CD4-positive, alpha-beta T cell treated with Interleukin-1 beta for 1 hour (primary cell): ENCODE measurements around the gene PGM1.

ENCODE experiments used
- DNase-seq, 2 donors: peaks; one replicate each; pipeline ENCODE4 v3.0.0-alpha.2; 2020 to 2022

The PGM1 gene

GRCh38 chr1:63669151-63669961 lies 76.1 kb downstream of the PGM1 start:
- no peak for DNase-seq

GRCh38 chr1:63670164-63670563 lies 77.0 kb downstream of the PGM1 start:
- no peak for DNase-seq

DNA sequence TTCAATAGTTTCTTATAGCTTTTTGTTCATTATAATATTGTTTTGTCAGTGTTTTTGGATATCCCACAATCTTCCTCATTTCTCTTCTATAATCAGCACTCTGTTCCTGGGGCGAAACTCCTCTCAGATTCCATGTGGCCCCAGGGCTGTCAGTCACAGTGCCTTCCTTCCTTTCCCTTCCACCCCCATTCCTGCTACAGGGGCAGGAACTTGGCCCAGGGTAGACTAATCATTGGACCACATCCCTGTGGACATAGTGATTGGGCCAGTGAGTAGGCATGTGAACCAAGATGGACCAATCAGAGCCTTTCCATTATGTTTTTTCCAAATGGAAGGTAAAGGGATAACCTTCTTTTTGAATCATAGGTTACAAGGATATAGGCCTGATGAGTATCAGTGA lies 78.3 kb downstream of the PGM1 start:
- no peak for DNase-seq

DNA sequence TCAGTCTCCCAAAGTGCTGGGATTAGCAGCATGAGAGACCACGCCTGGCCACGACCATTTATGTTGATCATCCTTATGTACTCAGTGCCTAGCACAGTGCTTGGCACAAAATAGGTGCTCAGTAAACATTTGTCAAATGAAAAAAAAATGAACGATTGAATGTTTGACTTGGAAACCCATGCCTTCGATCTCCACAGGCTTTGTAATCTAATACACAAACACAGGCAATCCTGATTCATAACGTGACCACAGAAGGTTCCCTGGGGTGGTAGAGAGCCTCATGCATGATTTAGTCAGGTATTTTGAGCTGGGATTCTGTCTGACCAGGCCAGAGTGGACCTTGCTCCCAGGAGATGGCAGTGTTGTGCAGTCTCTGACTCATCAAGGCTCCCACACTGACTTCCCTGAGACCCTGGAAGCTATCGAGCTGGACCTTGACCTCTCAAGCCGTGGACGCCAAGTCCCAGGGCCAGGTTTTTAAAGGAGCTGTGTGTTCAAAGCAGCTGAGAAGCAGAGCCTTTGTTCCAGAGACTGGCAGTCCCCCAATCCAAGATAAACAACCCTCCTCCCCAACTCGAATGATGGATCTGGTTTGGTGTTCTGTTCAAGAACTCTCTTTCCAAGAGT lies 81.1 kb downstream of the PGM1 start:
- DNase-seq, result no peak

DNA sequence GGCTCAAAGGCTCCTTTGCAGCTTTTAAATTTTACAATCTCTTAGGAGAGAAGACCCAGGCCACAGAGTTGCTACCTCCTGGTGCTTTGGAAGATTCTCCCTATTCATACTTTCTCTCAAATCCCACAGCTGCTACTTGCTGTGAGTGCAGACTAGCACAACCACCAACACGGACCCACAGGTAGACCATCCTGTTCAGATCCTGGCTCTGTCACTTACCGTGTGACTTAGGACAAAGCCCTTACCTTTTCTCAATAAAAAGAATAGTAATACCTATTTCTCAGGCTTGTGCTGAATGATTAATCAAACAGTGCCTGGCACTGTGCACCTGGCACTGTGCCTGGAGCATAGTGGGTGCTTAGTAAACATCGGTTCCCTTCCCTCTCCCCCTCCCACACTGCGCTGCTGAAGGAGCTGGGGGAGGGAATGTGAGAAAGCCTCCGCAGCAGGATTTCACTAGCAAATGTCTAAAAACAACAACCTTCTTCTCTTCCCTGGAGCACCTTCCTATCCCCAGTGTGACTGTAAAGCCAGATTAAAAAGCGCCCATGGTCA lies 81.7 kb downstream of the PGM1 start:
- DNase-seq, result no peak

- no peak for DNase-seq
Measured at GRCh38 chr1:63675420-63675931, 82.3 kb downstream of the PGM1 start.

GRCh38 chr1:63677497-63677896 lies 84.3 kb downstream of the PGM1 start:
- DNase-seq, result no peak

DNA sequence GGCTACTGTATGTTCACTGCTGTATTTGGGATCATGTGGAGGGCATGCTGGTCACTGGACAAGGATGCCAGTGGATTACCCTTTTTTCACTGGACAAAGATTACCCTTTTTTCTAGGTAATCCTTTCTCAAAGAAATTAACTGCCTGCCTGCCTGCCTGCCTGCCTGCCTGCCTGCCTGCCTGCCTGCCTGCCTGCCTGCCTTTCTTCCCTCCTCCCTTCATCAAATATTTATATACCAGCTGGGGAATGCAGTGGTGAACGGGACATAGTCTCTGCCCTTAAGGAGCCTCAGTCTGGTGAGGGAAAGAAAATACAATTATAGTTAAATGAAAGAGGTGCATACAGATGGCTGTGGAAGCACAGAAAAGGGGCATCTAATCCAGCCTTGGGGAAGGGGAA lies 85.0 kb downstream of the PGM1 start:
- DNase-seq, result no peak

DNA sequence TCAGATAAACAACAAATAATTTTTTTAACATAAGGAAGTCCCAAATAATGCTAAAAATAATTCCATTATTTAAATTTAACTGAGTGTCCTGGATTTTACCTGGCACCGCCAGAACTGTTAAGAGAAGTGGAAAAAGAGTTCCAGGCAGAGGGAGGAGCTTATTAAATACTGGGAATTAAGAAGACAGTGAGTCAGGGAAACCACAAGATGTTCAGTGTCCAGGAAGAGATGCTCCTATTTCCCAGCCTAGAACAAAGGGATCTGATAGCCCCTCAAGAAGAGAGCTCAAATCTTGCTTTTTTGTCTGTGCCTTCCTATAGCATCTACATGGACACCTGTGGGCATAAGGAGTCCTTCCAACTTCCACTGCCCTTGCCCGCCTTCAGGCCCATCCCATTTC lies 85.9 kb downstream of the PGM1 start:
- no peak for DNase-seq

DNA sequence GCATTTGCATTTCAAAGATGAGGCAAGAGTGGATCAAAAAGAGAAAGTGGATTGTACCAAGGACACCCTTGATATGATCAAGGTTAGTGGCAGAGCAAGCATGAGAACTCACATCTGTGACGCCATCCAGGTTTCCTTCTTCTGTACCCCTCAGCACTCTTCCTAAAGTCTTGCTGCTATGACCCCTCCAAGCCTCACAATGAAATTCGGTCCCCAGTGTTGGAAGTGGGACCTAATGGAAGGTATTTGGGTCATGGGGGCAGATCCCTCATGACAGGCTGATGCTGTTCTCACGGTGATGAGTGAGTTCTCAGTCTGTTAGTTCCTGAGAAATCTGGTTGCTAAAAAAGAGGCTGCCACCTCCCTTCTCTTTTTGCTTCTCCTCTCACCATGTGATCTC lies 86.4 kb downstream of the PGM1 start:
- DNase-seq, result no peak

GRCh38 chr1:63682936-63683335 lies 89.7 kb downstream of the PGM1 start:
- DNase-seq, result no peak

- no peak for DNase-seq
Measured at GRCh38 chr1:63683759-63684158, 90.5 kb downstream of the PGM1 start.

GRCh38 chr1:63686696-63687095 lies 93.5 kb downstream of the PGM1 start:
- no peak for DNase-seq

DNA sequence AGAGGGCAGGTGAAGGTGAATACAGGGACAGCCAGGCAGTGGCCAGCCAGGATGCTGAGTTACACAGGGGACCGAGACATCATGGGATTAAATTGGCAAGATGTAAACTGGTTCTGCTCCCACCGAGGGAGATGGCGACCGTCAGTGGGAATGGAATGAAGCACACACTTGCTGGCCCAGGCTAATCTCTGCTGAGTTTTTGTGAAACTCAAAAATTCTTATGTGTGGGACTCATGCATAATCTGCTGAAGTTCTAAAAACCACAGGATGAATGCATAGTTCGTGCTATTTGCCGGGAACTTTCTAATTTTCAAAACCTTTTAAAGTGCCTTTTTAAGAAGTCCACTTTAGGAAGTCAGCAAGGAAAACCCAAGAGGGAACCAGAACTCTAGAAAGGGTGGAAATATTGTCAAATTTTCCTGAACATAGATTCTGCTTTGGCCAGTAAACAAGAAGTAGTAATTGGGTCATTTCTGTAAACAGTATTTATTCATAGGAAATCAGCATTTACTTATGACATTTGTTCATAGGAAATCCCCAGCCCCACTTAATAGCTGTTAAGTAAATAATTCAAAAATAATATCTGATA lies 95.2 kb downstream of the PGM1 start:
- DNase-seq, result no peak

DNA sequence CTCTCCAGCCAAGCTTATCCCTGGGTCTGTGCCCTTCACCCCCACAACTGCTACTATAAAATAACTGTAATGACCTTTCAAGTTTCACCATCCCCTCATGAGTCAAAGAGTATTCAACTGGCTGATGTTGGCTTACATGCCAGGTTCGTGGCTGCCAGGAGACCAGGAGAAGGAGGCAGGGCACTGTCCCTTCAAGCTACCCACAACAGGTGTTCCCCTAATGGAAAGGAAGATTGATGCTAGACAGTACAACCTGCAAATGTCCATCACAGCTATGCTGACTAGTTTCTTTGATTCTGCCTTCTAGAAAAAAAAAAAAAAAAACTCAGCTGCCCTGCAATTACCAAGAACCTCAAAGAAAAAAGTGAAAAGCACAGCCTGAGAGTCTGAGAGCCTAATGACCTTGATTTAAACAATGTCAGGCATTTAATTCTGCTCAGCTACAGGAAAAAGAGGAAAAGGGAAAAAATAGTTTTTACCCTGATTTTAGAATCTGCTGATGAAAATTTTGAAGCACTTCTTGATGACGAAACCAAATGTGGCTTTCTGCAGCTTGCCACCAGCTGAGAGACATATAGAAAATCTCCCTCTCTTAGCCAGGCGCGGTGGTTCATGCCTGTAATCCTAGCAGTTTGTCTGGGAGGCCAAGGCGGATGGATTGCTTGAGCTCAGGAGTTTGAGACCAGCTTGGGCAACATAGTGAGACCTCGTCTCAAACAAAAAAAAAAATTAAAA lies 97.9 kb downstream of the PGM1 start:
- no peak for DNase-seq

GRCh38 chr1:63691701-63692425 lies 98.7 kb downstream of the PGM1 start:
- DNase-seq, result peak; percentile 8 to 24

GRCh38 chr1:63693944-63694571 lies 100.8 kb downstream of the PGM1 start:
- no peak for DNase-seq

- DNase-seq, result no peak
Measured at GRCh38 chr1:63698001-63698838, 105.0 kb downstream of the PGM1 start.

DNA sequence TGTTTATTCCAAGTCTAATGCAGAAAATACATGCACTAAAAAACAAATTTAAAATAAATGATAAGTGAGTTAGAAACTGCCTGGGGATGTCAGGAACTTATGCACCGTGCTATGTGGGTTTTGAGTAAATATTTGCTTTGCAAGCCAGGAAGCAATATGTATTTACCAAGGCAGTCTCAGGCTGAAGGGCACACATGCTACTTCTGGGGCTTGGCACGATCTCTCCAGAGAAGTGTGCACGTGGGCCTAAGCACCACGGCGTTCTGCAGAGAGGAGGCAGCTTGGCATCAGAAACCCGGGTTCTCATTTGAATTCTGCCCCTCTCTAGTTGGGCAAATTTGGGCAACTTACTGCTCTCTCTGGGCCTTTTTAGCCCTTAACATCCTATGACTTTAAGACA lies 108.0 kb downstream of the PGM1 start:
- DNase-seq, result no peak

DNA sequence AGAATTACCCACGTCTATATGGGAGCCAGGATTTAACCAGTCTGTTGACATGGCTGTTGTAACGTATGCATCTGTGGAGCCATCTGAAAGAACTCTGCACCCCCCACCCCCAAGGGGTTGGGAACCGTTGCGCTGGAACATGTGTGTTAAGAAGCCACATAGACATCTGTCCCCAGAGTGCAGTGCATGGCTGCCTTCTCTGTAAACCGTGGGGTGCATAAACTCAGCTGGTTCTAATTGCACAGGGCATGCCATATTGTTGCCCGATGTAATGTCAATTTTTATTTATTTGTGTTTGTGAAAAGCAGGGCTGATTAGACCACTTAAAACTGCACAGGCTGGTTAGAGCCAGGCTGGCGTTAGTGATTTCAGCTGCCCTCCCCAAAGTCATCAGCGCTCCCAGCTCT lies 110.5 kb downstream of the PGM1 start:
- DNase-seq, result no peak

GRCh38 chr1:63704443-63704842 lies 111.2 kb downstream of the PGM1 start:
- DNase-seq, result no peak
